HG02885 (cell line): ENCODE data around the gene ZNF648.
"Not testable (repeated sequence)": the region's sequence is repeated elsewhere in the genome, so short reads cannot be mapped to it uniquely, and the experiment has no call there.

Source experiments
- ATAC-seq: cut with Tn5 transposase; IDR thresholded peaks from one replicate; pipeline ENCODE4 v1.9.1; 2021; ENCODE audit warnings: mild to moderate bottlenecking; ENCODE audit not compliant: unreplicated experiment, poor library complexity

The ZNF648 gene

GRCh38 chr1:182035097-182035770, 26.3 kb downstream of the ZNF648 start:
- ATAC-seq = no peak

DNA sequence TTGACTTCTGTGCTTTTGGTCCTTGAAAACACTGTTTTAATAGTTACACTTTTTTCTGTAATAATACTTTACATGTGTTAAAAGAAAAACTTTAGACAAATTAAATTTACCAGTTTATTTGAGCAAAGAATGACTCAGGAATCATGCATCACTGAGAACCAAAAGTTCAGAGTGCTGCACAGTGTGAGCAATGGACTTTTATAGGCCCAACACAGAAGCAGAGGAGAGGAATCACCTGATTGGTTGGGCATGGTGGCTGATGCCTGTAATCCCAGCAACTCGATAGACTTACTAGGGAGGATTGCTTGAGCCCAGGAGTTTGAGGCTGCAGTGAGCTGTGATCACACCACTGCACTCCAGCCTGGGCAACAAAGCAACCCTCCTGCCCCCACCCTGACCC, 29.3 kb downstream of the ZNF648 start:
- no peak for ATAC-seq

GRCh38 chr1:182029379-182030331, 31.9 kb downstream of the ZNF648 start:
- peak; percentile 95 for ATAC-seq

DNA sequence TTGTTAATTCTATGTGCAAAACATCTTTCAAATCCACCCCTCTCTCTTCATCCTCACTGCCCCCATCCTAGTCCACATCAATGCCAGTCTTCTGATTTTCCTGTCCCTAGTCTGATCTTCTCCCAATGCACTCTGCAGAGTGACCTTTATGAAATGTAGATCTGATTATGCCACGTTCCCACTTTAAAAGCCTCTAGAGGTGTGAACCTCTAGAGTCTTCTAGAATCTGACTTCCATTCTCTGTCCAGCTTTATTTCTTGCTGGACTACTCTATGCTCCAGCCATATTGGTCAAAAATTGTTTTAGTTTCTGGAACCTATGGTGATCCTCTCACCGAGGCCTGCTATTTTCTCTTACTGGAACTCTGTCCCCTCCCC, 32.5 kb downstream of the ZNF648 start:
- ATAC-seq = no peak

GRCh38 chr1:182015360-182015759, 46.2 kb downstream of the ZNF648 start:
- ATAC-seq = no peak

DNA sequence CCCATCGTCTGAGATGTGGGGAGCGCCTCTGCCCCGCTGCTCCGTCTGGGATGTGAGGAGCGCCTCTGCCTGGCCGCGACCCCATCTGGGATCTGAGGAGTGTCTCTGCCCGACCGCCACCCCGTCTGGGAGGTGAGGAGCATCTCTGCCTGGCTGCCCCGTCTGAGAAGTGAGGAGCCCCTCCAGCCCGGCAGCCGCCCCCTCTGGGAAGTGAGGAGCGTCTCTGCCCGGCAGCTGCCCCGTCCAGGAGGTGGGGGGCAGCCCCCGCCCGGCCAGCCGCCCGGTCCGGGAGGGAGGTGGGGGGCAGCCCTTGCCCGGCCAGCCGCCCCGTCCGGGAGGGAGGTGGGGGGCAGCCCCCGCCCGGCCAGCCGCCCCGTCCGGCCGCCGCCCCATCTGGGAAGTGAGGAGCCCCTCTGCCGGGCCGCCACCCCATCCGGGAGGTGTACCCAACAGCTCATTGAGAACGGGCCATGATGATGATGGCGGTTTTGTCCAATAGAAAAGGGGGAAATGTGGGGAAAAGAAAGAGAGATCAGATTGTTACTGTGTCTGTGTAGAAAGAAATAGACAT, 50.6 kb downstream of the ZNF648 start:
- ATAC-seq = not testable (repeated sequence)

DNA sequence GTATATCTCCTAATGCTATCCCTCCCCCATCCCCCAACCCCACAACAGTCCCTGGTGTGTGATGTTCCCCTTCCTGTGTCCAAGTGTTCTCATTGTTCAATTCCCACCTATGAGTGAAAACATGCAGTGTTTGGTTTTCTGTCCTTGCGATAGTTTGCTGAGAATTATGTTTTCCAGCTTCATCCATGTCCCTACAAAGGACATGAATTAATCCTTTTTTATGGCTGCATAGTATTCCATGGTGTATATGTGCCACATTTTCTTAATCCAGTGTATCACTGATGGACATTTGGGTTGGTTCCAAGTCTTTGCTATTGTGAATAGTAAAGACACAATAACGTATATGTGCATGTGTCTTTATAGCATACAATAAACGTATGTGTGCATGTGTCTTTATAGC, 56.1 kb downstream of the ZNF648 start:
- ATAC-seq = not testable (repeated sequence)

- no peak for ATAC-seq
Measured at GRCh38 chr1:182004601-182005000, 56.9 kb downstream of the ZNF648 start.
